Liver (tissue), 9 donors: ENCODE data around the gene STC2. TPM values are rescaled to one million over a fixed set of nuclear protein-coding genes. Genes with fewer than 3 reads are reported as not detected.

Experiments
- DNase-seq: peaks from one replicate; pipeline ENCODE4 v3.0.0-alpha.2; 2017; ENCODE audit warnings: low spot score
- H3K27ac ChIP-seq, 2 donors: one replicate each; pipeline ENCODE4 v1.7.0; 2013; ENCODE audit warnings: inconsistent platforms in 2 of 2, low read length in 2 of 2, control low read depth in 1 of 2, low read depth in 1 of 2, mild to moderate bottlenecking in 1 of 2
- H3K27me3 ChIP-seq, 4 donors: one replicate each; pipeline versions ENCODE4 v1.6.1 to v1.7.0; 2013; ENCODE audit warnings: low read length in 3 of 4, inconsistent platforms in 1 of 4, mild to moderate bottlenecking in 1 of 4, moderate library complexity in 1 of 4; ENCODE audit not compliant: control insufficient read depth in 4 of 4, insufficient read depth in 4 of 4
- H3K36me3 ChIP-seq, 4 donors: one replicate each; pipeline versions ENCODE4 v1.6.1 to v1.7.0; 2013; ENCODE audit warnings: low read length in 3 of 4, mild to moderate bottlenecking in 3 of 4, low read depth in 1 of 4, moderate library complexity in 1 of 4; ENCODE audit not compliant: control insufficient read depth in 4 of 4, insufficient read depth in 3 of 4
- H3K4me1 ChIP-seq, 4 donors: one replicate each; pipeline versions ENCODE4 v1.6.1 to v1.7.0; 2013; ENCODE audit warnings: low read length in 3 of 4, mild to moderate bottlenecking in 3 of 4, moderate library complexity in 1 of 4; ENCODE audit not compliant: control insufficient read depth in 4 of 4, insufficient read depth in 4 of 4
- H3K4me3 ChIP-seq, 3 donors: one replicate each; pipeline versions ENCODE4 v1.6.1 to v1.7.0; 2013; ENCODE audit warnings: low read length in 3 of 3, control low read depth in 1 of 3, low read depth in 1 of 3, mild to moderate bottlenecking in 1 of 3
- H3K9ac ChIP-seq, 2 donors: one replicate each; pipeline ENCODE4 v1.7.0; 2013; ENCODE audit warnings: low read length in 2 of 2, mild to moderate bottlenecking in 2 of 2, moderate library complexity in 2 of 2, control low read depth in 1 of 2, low read depth in 1 of 2
- H3K9me3 ChIP-seq, 4 donors: one replicate each; pipeline versions ENCODE4 v1.6.1 to v1.7.0; 2013; ENCODE audit warnings: low read length in 3 of 4; ENCODE audit not compliant: control insufficient read depth in 4 of 4
- EGR1 ChIP-seq, 2 donors: IDR thresholded peaks; 2 replicates each; pipeline ENCODE4 v1.6.1; 2016 to 2018; ENCODE audit warnings: antibody characterized with exemption in 2 of 2, low read depth in 2 of 2
- FOXA1 ChIP-seq: IDR thresholded peaks from 2 replicates; pipeline ENCODE4 v1.6.1; 2016; ENCODE audit warnings: antibody characterized with exemption
- FOXA2 ChIP-seq: IDR thresholded peaks from 2 replicates; pipeline ENCODE4 v1.6.1; 2016; ENCODE audit warnings: antibody characterized with exemption
- GABPA ChIP-seq, 2 donors: IDR thresholded peaks in 1 of 2; conservative IDR thresholded peaks in 1 of 2; 2 replicates each; pipeline ENCODE4 v1.6.1; 2016; ENCODE audit warnings: antibody characterized with exemption in 2 of 2, mild to moderate bottlenecking in 1 of 2, moderate library complexity in 1 of 2
- HNF4G ChIP-seq: IDR thresholded peaks from 2 replicates; pipeline ENCODE4 v1.6.1; 2016; ENCODE audit warnings: antibody characterized with exemption
- JUND ChIP-seq, 2 donors: IDR thresholded peaks; 2 replicates each; pipeline ENCODE4 v1.6.1; 2016; ENCODE audit warnings: antibody characterized with exemption in 2 of 2
- NR2F2 ChIP-seq: IDR thresholded peaks from 2 replicates; pipeline ENCODE4 v1.6.1; 2016; ENCODE audit warnings: antibody characterized with exemption
- RAD21 ChIP-seq, 2 donors: IDR thresholded peaks; 2 replicates each; pipeline ENCODE4 v1.6.1; 2016; ENCODE audit warnings: antibody characterized with exemption in 2 of 2, mild to moderate bottlenecking in 2 of 2
- RXRA ChIP-seq, 2 donors: IDR thresholded peaks; 2 replicates each; pipeline ENCODE4 v1.6.1; 2017 to 2018; ENCODE audit warnings: antibody characterized with exemption in 2 of 2, mild to moderate bottlenecking in 1 of 2
- TAF1 ChIP-seq: conservative IDR thresholded peaks from 2 replicates; pipeline ENCODE4 v1.6.1; 2016; ENCODE audit warnings: antibody characterized with exemption, mild to moderate bottlenecking
- YY1 ChIP-seq: IDR thresholded peaks from 2 replicates; pipeline ENCODE4 v1.6.1; 2016; ENCODE audit warnings: antibody characterized with exemption, mild to moderate bottlenecking
- WGBS: extraction: QIAGEN DNeasy Blood & Tissue Kit; methylation state at CpG from one replicate; pipeline ENCODE4 v1.1.7; 2013; 5-methylcytosine and 5-hydroxymethylcytosine counted together
- polyA plus RNA-seq, 2 donors: library from polyadenylated mRNA; stranded (reverse) in 1 of 2; unstranded in 1 of 2; fragments of 200-250 nt in 1 of 2; fragments of >200 nt in 1 of 2; fragmentation: Nextera tagmentation in 1 of 2; extraction: Ambion mirVana in 1 of 2; gene quantifications; one replicate each; pipeline versions ENCODE4 v1.2.1 to v1.2.3, GENCODE V29; 2013 to 2015
- total RNA-seq, 2 donors: library from RNA; depleted of rRNA; stranded (reverse); fragments of >200 nt; gene quantifications; one replicate each; pipeline ENCODE4 v1.2.3, GENCODE V29; 2014
- TF ChIP-seq, protein P1 (sequence below): IDR thresholded peaks from 2 replicates; pipeline ENCODE4 v1.6.1; 2016; ENCODE audit warnings: antibody characterized with exemption
- TF ChIP-seq, protein P2 (sequence below): IDR thresholded peaks from 2 replicates; pipeline ENCODE4 v1.6.1; 2016; ENCODE audit warnings: antibody characterized with exemption
- TF ChIP-seq, protein P3 (sequence below): fragments of 150-350 bp; IDR thresholded peaks from 2 replicates; pipeline ENCODE4 v1.5.1; 2017; ENCODE audit warnings: improper control_type of control experiment, low read depth, low read length; ENCODE audit not compliant: missing input control
- TF ChIP-seq, protein P4 (sequence below): IDR thresholded peaks from 2 replicates; pipeline ENCODE4 v1.6.1; 2016; ENCODE audit warnings: antibody characterized with exemption, mild to moderate bottlenecking
- donor health status: healthy.
- donor health status: healthy.
- donor health status: healthy.
- donor health status: healthy.
- donor health status: healthy.

Gene STC2
- total and polyA plus RNA-seq, 4 donors, result 0.04 to 0.18 (median 0.17) TPM; not detected in 1

DNA sequence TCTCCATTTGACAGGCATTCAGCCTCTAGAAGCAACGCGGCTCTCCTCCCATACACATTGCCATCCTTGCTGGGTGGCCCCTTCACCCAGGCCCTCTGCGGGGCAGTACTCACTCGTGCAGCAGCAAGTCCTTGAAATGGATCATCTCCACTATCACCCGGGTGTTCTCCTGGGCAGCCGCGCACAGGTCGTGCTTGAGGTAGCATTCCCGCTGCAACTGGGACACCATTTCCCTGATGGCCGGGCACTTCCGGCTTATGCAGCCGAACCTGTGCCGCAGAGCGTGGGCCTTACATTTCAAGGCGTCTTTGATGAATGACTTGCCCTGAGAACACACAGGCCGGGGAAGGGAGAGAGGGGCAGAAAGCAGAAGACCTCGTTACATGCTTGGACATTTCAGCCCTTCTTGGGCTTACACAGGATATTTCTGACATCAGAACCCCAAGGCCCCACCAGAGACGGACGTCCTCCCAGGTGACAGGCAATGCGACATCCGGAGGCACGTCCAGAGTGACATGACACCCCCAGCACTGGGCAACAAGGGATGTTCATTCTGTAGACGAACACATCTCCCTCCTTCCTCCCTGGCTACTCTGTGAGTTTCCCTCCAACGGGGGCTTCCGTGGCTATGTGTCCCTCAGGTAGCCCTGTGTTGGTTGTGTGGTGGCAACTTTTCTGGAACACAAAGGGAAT, 5.0 kb downstream of the STC2 start:
- Histone ChIP-seq H3K27me3 (peaks cover 0 to 9% (median 5%) of the 10 kb centered on the region in 4 donors), H3K4me3 (no peak overlapping the region), H3K27ac (no peak overlapping the region), H3K4me1 (peaks cover 6 to 32% (median 27%) of the 10 kb centered on the region in 4 donors), H3K9ac (no peak overlapping the region), H3K9me3 (no peaks in the 10 kb centered on the region), H3K36me3 (no peaks in the 10 kb centered on the region)
- 91% methylated on average over 25 of the region's 25 CpGs for WGBS
- TF ChIP-seq FOXA1 (no peak), GABPA (IDR thresholded peaks at IDR 0.05 in 1 of 2, conservative IDR thresholded peaks at IDR 0.05 in 1 of 2) (no peak), RXRA (IDR thresholded peaks at IDR 0.05) (no peak), RAD21 (IDR thresholded peaks at IDR 0.05) (no peak), HNF4G (no peak), NR2F2 (no peak), TAF1 (no peak), FOXA2 (no peak), JUND (IDR thresholded peaks at IDR 0.05) (no peak)
- TF ChIP-seq, protein P1, sequence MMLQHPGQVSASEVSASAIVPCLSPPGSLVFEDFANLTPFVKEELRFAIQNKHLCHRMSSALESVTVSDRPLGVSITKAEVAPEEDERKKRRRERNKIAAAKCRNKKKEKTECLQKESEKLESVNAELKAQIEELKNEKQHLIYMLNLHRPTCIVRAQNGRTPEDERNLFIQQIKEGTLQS, result no peak
- TF ChIP-seq, protein P2, sequence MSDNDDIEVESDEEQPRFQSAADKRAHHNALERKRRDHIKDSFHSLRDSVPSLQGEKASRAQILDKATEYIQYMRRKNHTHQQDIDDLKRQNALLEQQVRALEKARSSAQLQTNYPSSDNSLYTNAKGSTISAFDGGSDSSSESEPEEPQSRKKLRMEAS, result no peak
- TF ChIP-seq, protein P3, sequence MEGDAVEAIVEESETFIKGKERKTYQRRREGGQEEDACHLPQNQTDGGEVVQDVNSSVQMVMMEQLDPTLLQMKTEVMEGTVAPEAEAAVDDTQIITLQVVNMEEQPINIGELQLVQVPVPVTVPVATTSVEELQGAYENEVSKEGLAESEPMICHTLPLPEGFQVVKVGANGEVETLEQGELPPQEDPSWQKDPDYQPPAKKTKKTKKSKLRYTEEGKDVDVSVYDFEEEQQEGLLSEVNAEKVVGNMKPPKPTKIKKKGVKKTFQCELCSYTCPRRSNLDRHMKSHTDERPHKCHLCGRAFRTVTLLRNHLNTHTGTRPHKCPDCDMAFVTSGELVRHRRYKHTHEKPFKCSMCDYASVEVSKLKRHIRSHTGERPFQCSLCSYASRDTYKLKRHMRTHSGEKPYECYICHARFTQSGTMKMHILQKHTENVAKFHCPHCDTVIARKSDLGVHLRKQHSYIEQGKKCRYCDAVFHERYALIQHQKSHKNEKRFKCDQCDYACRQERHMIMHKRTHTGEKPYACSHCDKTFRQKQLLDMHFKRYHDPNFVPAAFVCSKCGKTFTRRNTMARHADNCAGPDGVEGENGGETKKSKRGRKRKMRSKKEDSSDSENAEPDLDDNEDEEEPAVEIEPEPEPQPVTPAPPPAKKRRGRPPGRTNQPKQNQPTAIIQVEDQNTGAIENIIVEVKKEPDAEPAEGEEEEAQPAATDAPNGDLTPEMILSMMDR, result no peak
- DNase-seq, result no peak

DNA sequence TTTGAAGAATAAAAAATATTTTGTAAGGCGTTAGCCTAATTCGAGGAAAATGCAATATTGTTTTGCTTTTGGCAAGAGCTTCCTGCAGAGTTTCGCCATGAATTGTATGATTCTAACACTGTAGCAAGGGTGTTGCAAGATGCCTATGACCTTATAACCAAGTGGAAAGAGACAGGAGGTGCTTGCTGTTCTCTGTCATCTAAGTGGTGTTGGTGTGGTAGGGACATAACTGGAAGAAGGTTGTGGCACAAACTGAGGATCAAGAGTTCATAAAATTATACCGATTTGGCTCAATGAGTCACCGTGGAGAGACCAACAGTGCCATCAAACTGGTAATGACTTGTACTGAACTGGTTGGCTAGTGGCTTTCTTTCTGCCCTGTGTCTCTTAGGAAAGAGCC, 6.3 kb downstream of the STC2 start:
- Histone ChIP-seq H3K36me3 (no peaks in the 10 kb centered on the region), H3K4me3 (no peak overlapping the region), H3K4me1 (peaks cover 2 to 19% (median 14%) of the 10 kb centered on the region in 4 donors), H3K9ac (no peak overlapping the region), H3K9me3 (no peaks in the 10 kb centered on the region), H3K27ac (no peak overlapping the region), H3K27me3 (peaks cover 0 to 4% (median 2%) of the 10 kb centered on the region in 4 donors)
- WGBS, result 87% methylated on average over 5 of the region's 5 CpGs
- TF ChIP-seq FOXA2 (no peak), YY1 (no peak), TAF1 (no peak), RAD21 (IDR thresholded peaks at IDR 0.05) (no peak), HNF4G (no peak), EGR1 (IDR thresholded peaks at IDR 0.05; ENCODE audit: low read depth in 2 of 2) (no peak), FOXA1 (no peak)
- TF ChIP-seq, protein P2, result no peak
- TF ChIP-seq, protein P3, result no peak
- TF ChIP-seq, protein P4, sequence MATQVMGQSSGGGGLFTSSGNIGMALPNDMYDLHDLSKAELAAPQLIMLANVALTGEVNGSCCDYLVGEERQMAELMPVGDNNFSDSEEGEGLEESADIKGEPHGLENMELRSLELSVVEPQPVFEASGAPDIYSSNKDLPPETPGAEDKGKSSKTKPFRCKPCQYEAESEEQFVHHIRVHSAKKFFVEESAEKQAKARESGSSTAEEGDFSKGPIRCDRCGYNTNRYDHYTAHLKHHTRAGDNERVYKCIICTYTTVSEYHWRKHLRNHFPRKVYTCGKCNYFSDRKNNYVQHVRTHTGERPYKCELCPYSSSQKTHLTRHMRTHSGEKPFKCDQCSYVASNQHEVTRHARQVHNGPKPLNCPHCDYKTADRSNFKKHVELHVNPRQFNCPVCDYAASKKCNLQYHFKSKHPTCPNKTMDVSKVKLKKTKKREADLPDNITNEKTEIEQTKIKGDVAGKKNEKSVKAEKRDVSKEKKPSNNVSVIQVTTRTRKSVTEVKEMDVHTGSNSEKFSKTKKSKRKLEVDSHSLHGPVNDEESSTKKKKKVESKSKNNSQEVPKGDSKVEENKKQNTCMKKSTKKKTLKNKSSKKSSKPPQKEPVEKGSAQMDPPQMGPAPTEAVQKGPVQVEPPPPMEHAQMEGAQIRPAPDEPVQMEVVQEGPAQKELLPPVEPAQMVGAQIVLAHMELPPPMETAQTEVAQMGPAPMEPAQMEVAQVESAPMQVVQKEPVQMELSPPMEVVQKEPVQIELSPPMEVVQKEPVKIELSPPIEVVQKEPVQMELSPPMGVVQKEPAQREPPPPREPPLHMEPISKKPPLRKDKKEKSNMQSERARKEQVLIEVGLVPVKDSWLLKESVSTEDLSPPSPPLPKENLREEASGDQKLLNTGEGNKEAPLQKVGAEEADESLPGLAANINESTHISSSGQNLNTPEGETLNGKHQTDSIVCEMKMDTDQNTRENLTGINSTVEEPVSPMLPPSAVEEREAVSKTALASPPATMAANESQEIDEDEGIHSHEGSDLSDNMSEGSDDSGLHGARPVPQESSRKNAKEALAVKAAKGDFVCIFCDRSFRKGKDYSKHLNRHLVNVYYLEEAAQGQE, result no peak
- TF ChIP-seq, protein P1, result no peak
- DNase-seq, result no peak
